AG20443 (cell line): ENCODE data around the gene FILIP1L.

Experiments used
- DNase-seq: peaks from one replicate; pipeline ENCODE4 v3.0.0; 2012; ENCODE audit warnings: low spot score, mixed read lengths

Gene FILIP1L

DNA sequence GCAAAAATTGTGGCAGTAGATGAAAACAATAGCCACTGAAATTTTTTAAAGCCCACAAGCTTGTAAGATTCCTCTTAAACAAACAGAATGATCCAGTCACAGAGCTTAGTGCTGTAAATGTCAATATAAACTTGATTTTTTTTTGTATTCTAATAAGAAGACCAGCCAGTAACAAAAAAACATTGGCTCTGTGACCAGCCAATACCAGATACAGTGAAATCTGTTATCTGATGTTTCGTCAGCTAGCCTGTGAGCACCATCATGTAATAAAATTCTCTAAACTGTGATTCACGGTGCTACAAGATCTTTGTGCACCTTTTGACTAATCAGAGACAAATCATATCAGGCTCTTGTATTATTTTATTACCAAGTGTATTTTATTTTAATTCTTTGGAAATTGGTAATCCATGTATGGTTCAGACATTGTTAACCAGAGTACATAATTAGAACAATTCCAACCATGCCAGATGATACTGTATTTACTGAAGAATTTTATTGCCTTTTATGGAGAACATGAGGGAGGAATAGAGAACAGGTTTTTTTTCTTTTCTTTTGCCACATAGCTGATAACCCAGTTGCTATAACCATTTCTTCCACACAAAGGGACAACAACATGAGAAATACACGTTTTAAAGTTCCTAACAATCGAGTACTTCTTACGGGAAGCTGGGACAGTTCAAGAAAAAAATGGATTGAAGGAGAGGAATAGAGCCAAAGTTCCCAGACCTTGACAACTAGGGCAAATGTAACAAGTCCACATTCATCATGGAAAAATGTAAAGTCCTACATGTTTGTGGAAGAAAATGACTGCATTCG is 71.9 kb downstream of the FILIP1L start:
- peak; percentile 46 for DNase-seq

DNA sequence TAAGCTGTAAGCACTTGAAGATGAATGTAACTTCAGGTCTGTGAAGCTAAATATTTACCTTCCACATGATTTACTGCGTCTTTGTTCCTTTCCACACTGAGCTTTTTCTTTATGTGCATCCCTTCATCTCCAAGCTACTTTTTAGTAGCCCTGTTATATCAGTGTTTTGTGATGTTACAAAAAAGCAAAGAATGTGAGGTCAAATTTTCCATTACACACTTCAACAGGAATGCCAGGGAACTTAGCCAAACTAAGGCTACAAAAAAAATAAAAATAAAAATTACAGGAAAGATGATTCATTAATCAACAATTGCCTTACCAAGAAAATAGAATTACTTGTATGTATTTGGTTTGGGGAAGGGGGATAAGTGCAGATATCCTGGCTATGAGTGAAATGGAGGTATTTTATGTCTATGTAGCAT is 73.0 kb downstream of the FILIP1L start:
- peak; percentile 61 for DNase-seq

DNA sequence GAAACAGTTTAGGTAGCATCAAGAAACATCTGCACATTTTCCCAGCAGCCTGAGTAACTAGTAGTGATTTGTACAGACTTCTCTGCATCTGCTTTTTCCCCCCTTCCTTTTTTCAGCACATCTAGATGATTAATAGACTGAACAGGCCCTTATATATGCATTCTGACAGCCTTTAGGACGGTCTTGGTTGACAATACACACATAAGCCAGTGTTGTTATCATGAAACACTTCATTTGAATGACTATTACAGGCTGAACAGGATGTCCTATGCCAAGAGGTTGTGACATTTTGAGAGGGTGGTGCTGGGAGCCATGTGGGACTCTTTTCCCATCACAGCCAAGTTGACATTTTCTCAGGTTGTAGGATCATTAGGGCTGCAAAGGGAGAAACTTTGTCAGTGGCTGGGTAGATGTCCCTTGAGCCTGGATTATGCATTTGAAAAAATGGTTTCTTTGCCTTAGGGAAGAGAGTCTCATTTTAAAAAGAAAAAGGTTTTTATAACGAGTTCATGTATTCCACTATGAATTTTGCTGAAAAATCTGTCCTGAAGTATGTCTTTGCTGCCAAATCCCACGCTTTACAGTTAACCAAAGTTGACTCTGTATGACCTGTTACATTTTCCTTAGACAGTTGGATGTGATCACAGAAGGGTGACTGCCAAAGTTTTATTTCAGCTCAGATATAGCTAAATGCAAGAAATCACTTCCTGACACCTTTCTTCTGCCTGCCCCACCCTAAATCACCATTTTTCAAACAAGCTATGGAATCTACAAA is 73.7 kb downstream of the FILIP1L start:
- DNase-seq = peak; percentile 31

DNA sequence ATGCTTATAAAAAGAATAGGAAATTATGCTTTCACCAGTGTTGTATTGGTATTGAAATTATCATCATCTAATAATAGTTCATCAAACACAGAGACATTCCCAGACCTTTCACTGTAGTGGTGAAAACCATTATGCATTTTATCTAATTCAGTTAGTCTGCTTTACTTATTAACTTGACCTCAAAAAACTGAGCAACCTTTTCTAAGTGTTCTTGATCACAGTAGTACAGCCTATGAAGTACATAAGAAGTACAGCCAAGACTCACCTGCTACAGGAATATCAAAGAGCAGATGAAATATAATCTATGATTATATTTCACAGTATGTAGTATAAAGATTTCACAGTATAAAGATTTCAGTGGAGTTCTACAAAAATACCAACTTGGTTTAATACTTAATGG is 75.2 kb downstream of the FILIP1L start:
- no peak for DNase-seq

DNA sequence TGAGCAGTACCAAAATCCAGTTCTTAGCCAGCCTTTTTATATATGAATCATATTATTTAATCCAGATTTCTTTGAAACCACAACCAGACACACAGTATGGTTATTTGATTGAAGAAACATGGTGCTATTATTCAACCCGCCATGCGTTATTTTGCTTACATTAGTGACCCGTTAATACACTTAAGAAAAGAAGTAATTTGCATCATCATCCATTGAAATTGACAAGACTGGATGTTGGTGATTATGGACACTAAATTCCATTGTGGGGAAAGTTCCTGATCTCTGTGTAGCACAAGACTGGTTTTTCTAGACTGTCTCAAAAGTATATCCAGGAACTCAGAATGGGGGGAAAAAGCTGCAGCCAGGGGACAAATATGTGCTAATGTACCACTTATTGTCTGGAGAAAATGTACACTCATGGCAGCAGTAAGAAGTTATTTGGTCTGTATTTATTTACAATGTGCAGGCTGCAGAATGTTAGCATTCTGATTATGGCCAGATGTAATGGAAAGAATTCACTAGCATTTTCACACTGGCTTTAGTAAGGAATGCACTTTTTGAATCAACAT is 80.3 kb downstream of the FILIP1L start:
- DNase-seq = no peak

DNA sequence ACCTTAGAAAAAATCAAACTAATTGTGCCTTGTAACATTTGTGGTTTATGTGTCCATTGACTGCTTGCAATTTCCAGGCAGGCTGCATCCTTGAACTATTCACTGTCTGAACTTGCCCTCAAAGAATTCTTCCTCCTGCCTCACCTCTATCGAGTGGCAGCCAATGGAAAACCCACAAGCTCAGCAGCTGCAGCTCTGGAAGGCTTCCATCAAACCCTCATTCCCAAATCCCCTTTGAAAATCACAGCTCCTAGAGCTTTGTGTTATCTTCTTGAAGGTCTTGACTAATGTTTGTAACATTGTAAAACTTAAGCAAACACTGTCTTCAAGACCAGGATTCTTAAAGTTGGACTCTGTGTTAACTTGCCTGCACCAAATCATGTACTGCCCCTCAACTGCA is 81.1 kb downstream of the FILIP1L start:
- no peak for DNase-seq

DNA sequence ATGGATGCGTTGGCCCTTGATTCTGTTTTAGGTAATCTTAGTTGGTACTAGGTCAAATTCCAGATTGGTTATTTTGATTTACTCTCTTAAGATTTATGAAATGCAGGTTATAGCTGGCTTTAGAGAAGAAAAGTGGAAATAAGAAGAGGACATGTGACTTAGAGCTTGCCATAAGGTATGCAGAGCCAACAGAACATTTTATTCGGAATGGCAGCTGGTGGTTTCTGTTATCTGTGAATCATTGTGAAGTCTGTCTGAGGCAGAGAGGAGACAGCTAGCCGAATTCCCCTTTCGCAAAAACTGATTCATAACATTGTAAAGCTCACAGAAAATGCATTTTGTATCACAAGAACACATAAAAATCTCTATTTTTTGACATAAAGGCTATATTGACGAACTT is 82.1 kb downstream of the FILIP1L start:
- DNase-seq = no peak

DNA sequence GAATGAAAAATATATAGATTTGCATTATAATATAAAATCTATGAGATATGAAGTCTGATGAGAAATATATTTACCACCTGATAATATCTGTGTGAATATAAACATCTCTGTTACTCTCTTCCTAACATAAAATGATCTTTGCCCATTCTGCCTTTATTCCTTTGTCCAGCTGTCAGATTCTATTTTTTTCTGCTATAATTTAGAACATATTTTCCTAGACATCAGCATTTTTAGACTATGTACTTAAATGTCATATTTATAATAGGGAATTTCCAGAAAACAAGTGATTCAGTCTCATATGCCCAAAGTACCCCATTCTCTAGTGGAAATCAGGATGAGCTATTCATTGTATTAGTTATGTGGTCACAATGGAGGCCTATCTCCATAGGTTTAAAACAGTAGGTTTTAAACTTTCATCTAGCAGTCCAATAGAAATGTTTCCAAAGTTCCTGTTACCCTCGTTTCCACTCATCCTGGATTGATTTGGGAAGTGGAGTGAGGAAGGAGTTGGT is 83.3 kb downstream of the FILIP1L start:
- no peak for DNase-seq

DNA sequence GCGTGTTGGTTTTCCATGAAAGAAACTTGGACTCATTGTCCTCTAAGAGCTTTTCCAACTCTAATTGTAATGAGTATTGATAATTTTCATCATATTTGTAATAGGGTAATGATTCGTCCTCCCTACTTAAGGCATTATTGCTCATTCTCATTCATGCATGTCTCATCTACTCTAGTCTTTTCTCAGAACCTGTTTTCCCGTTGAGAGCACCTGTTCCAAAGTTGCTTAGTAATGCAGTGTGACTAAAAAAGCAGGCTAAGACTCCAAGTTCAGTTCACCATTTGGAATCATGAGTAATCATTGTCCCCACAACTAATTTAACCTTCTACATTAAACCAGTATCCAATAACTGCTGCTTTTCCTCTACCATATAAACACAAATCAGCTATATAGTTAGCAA is 84.0 kb downstream of the FILIP1L start:
- DNase-seq = no peak

DNA sequence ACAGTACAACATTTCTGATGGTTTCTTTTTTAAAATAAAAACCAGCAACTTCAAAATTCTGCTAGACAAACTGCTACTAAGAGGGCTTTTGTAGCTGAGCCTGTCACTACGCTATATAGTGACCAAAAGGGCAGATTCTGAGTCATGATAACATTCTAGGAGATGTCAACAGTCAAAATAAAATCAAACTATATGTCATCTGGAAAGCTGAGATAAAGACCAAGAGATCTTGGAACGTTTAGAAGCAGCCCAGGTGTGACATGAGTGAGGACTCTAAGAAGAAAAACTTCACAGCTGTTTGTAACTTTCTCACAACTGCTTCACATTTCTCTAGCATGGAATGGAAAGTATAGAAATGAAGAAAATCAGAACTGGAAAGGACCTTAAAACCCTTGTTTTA is 84.6 kb downstream of the FILIP1L start:
- DNase-seq = no peak

DNA sequence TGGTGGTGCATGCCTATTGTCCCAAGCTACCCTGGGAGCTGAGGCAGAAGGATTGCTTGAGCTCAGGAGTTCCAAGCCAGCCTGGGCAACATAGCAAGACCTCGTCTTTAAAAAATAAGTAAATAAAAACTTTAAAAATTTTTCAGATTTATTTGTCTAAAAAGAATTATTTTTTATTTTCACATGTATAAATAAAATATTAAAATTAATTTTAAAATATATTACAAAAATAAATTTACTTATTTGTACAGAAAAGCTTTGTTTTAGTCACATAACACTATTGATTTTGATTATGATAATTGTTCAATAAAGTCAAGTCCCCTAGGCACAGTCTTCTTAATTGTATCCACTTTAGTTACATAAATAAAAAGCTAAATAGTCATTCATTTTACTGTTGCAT is 85.2 kb downstream of the FILIP1L start:
- no peak for DNase-seq

DNA sequence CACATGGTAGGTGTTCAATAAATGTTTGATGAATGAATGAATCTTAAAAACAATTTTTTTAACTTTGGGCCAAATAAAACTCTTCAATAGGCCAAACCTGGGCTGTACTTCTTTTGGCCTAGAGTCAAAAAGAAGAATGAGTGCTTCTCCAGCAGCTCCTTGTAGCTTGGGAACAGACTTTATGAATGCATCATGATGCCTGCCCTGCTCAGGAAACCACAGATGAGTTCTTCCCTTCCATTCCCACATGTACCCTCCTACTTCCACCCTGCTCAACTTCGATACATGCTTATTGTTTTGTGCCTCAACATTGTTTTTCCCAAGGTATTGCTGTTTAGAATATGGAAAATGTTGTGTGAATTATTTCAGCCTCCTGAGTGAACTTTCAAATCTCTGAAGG is 87.0 kb downstream of the FILIP1L start:
- DNase-seq = no peak

DNA sequence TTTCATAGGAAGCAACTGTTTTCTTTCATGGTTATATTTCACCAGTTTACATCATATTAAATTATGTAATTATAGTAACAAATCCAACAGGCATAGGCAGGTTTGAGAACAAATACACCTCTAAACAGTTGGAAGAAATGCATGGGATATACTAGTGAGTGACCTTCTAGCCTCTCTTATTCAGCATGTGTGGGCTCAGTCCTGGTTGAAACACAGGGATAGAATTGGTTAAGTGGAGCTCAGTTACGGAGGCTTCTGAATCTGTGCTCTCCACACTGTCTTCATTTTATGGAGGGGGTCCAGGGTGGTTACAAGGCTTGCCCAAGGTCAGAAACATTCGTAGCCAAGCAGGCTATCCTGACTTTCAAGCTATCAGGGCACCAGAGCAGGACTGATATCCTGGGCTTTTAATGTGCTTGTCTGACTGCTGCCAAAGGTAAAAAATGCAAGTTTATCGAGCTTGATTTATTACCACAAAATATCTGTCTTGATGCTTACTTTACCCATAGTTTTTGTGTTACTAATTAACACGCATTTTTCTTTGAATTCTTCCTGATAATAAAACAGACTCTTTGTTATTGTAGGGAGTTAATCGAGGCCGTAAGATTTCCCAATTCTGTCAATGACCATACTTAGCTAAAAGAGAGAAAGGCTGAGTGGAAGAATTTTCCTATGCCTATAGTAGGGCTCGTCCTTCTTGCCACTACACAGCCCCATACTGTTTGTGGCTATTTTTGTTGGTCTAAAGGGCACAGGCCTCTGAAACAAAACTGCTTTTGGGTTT is 89.6 kb downstream of the FILIP1L start:
- no peak for DNase-seq

DNA sequence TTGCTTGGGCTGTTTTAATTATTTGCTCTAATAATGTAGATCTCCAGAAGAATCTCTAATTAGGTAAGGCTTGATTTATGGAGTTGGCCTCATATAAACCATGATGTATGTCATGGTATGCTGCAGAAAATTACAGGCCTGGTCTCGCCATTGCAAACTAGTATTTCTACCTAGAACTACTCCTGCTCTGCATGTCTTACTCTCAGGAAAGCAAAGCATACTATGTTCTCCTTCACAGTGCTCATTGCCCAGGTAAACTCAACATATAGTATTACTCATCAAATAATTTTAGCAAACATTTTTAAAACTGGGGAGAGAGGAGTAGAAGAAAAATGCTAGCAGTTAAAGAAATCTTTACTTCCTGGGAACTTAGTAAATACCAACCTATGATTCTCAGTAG is 90.7 kb downstream of the FILIP1L start:
- no peak for DNase-seq

DNA sequence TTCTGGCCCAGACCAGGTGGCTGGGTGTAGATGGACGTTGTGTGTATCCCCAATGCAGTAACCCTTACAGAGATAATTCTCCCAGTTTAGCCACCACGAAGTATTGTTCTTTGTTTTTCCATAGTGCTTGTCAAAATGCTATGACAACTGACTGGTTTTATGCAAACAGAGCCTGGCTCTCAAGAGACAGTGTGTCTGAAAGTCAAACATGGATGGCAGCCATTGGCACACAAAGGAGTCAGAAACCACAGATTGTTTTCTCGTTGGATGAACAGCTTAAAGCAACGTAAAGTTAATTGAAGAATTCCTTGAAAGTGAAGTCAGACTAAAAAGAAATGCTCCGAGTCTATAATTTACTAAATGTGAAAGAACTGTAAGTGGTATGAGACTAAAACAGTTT is 91.2 kb downstream of the FILIP1L start:
- peak; percentile 56 for DNase-seq

DNA sequence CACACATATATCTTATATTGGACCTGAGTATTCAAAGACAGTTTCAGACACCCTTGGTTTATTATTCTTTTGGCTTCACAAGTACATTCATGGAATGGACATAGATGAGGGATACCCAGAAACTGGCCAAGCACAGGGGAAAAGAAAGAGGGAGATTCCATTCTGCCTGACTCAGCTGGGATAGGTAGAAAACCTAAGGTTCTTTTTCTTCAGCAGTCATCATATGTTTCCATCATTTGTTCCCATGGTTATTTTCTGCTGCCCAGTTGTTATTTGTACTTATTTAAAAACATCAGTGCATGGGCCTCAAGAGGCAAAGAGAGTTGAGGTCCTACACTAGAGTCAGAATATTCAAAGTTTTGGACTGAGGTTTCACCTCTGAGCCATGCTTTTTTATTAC is 91.8 kb downstream of the FILIP1L start:
- no peak for DNase-seq

DNA sequence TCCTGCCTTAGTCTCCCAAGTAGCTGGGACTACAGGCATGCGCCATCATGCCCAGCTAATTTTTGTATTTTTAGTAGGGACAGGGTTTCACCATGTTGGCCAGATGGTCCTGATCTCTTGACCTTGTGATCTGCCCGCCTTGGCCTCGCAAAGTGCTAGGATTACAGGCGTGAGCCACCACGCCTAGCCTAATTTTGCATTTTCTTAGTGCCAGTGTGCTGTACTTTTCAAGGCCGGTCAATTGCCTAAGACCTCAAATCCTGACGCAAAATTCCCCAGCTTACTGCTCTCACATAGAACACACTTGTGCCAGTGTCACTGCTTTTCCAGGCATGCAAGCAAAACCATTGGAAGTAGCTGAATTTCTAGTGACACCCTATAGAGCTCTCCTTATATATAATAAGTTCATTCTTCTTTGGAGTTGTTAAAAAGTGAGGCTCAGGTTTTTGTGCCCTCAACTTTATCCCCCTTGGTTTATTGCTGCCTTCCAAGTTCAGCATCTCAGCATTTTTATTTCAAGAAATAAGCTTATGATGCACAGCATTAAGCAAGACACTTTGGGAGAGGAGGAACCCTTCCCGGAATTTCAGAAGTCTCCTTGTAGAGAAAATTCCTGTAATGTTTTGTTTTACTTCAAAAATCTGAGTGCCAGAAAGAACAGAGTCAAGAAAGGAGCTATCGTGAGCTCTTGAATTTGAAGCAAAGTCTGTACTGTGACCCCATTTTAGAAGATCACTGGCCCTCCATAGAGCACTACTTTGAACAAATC is 93.2 kb downstream of the FILIP1L start:
- peak; percentile 28 for DNase-seq

DNA sequence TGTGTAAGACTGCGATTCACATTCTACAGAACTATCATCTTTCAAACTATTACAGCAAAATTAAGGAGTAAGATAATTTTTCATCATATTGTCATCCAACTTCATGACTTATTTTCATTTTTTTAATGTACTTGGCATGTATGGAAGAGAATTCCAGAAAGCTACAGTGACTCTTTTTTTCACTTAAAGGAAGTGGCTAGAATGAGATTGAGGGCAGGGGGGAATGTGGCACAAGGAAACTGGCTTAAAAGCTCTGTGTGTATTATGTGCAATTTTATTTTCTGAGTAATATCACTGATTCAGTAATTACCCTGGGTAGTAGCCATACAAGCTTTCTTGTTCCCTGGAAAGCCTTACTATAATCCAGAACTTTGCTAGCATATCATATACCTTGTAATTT is 94.6 kb downstream of the FILIP1L start:
- no peak for DNase-seq

DNA sequence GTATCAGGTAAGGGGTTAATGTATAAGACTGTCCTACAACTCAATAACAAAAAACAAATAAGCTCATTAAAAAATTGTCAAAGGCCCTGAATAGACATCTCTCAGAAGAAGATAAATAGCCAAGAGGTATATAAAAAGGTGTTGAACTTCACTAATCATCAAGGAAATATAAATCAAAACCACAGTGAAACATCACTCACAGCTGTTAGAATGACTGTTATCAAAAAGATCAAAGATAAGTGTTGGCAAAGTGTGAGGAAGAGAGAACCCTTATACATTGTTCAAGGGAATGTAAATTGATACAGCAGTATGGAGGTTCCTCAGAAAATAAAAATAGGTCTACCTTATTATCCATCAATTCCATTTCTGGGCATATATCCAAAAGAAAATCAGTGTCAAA is 95.5 kb downstream of the FILIP1L start:
- DNase-seq = no peak

DNA sequence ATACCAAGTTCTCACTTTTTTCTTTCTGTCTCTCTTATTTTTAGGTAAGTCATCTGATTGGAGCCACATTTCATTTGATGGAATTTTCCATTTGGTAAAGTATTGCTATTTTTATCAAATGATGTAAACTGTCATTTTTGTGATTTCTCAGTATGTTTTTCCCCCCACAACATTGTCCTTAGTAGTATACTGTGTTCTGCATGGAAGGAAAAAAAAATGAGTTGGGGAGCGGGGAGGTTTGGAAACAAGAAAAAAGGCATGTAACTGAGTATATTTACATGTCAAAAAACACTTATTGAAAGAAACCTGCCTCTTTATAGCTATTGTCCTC is 104.2 kb downstream of the FILIP1L start:
- DNase-seq = no peak

DNA sequence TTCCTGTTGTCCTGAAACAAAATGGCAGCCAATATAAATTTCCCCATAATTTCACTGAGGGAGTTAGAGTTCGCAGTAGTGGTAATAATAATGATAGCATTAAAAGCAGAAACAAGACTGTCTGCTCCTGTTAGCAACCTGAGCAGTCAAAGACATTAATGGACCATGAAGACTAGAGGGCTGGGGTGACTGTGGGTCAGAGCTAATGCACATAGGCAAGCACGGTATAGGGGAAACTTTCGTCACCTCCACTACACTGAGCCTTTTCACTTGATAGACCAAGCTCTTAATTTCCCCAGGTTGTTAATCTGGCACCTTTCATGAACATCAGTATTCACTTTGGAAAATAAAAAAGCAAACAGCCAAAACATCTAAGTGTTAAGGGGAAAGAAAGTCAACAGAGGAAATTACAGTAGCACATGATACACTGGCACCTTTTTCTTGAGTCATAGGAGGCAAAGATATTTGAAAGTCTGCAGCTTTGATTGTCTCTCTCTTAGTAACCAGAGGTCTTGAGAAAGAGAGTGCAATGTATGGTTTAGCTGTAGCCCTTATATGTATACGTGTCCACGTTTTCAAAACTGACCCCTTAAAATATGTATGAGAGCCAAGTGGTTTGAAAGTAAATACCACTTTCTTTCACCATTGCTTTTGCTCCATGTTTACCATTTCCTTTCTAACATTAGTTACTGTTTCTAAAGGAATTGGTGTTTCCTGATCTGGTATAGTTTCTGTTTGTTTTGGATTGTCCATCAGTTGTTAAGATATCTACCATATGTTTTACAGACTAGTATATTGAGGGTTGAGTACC is 104.8 kb downstream of the FILIP1L start:
- DNase-seq = no peak
